Glutamatergic neuron (in vitro differentiated cells): Measurements from ENCODE around the gene GRIK5. TPM values are rescaled to one million over a fixed set of nuclear protein-coding genes. Genes with fewer than 3 reads are reported as not detected.

Source experiments
- DNase-seq: peaks from one replicate; pipeline ENCODE4 v3.0.0; 2022
- H3K27ac Mint-ChIP-seq: one replicate; pipeline ENCODE4 v1.8.0; 2020; ENCODE audit warnings: mild to moderate bottlenecking, mixed read lengths, inconsistent platforms; ENCODE audit not compliant: unreplicated experiment
- H3K27me3 Mint-ChIP-seq: one replicate; pipeline ENCODE4 v1.8.0; 2020; ENCODE audit warnings: mild to moderate bottlenecking, moderate library complexity, mixed read lengths, inconsistent platforms; ENCODE audit not compliant: unreplicated experiment
- H3K36me3 Mint-ChIP-seq: one replicate; pipeline ENCODE4 v1.8.0; 2020; ENCODE audit warnings: mild to moderate bottlenecking, mixed read lengths, inconsistent platforms; ENCODE audit not compliant: unreplicated experiment
- H3K4me1 Mint-ChIP-seq: one replicate; pipeline ENCODE4 v1.8.0; 2020; ENCODE audit warnings: mild to moderate bottlenecking, low read depth, mixed read lengths, inconsistent platforms; ENCODE audit not compliant: unreplicated experiment
- H3K4me3 Mint-ChIP-seq: one replicate; pipeline ENCODE4 v1.8.0; 2020; ENCODE audit warnings: mild to moderate bottlenecking, mixed read lengths, inconsistent platforms; ENCODE audit not compliant: unreplicated experiment
- H3K9me3 Mint-ChIP-seq: one replicate; pipeline ENCODE4 v1.8.0; 2020; ENCODE audit warnings: mild to moderate bottlenecking, moderate library complexity, mixed read lengths, inconsistent platforms; ENCODE audit not compliant: unreplicated experiment
- CTCF ChIP-seq: fragments of 200-600 bp; sonication (generic); IDR thresholded peaks from one replicate; pipeline ENCODE4 v1.5.0; 2021; ENCODE audit not compliant: partially characterized antibody, unreplicated experiment
- total RNA-seq: library from RNA; stranded (reverse); fragmentation: NEBNext Ultra II Directional; extraction: Animal tissue kit (Norgen Biotek cat#: 25700); gene quantifications from one replicate; pipeline ENCODE4 v1.2.1, GENCODE V29; 2021; ENCODE audit not compliant: unreplicated experiment

The GRIK5 gene
- total RNA-seq, 1 donor from 2014 or later = 79.1 TPM

GRCh38 chr19:42028304-42029216 is 41.4 kb downstream of the GRIK5 start:
- Mint-ChIP-seq H3K9me3 (peaks cover 3% of the 10 kb centered on the region), H3K27ac (no peak overlapping the region), H3K4me1 (peaks cover 27% of the 10 kb centered on the region), H3K4me3 (no peak overlapping the region), H3K27me3 (peaks cover 14% of the 10 kb centered on the region), H3K36me3 (peaks cover 5% of the 10 kb centered on the region)
- TF ChIP-seq CTCF = peak; percentile 79
- DNase-seq = peak; percentile 81

GRCh38 chr19:42024622-42025111 is 45.3 kb downstream of the GRIK5 start:
- Mint-ChIP-seq H3K36me3 (peaks cover 12% of the 10 kb centered on the region), H3K4me1 (peaks cover 16% of the 10 kb centered on the region), H3K4me3 (no peak overlapping the region), H3K27me3 (peaks cover 12% of the 10 kb centered on the region), H3K9me3 (peaks cover 3% of the 10 kb centered on the region), H3K27ac (no peak overlapping the region)
- no peak for DNase-seq
- TF ChIP-seq CTCF = no peak

GRCh38 chr19:42023943-42024260 is 46.1 kb downstream of the GRIK5 start:
- no peak for DNase-seq
- Mint-ChIP-seq H3K4me1 (peaks cover 15% of the 10 kb centered on the region), H3K4me3 (no peak overlapping the region), H3K27ac (no peak overlapping the region), H3K9me3 (peaks cover 3% of the 10 kb centered on the region), H3K27me3 (peaks cover 12% of the 10 kb centered on the region), H3K36me3 (peaks cover 12% of the 10 kb centered on the region)
- TF ChIP-seq CTCF = no peak

- peak overlapping the region; percentile 32 for H3K4me3 Mint-ChIP-seq
- H3K27me3 Mint-ChIP-seq = peaks cover 10% of the 10 kb centered on the region
- peak; percentile 32 for TF ChIP-seq CTCF
- H3K27ac Mint-ChIP-seq = peak overlapping the region; percentile 16
- H3K9me3 Mint-ChIP-seq = peaks cover 2% of the 10 kb centered on the region
- H3K4me1 Mint-ChIP-seq = peaks cover 11% of the 10 kb centered on the region
- H3K36me3 Mint-ChIP-seq = peaks cover 12% of the 10 kb centered on the region
- peak; percentile 59 for DNase-seq
Measured at GRCh38 chr19:42023121-42023942, 46.7 kb downstream of the GRIK5 start.
